ENCODE data around the gene POU2AF3. TPM values are rescaled to one million over a fixed set of nuclear protein-coding genes. Genes with fewer than 3 reads are reported as not detected.
"Not testable (repeated sequence)": the region's sequence is repeated elsewhere in the genome, so short reads cannot be mapped to it uniquely, and the experiment has no call there.

Gene POU2AF3
- total RNA-seq, 2 experiments from 2014 or later = not detected

- H3K9me3 Mint-ChIP-seq = no peaks in the 10 kb centered on the region
- peaks cover 3% of the 10 kb centered on the region for H3K27me3 Mint-ChIP-seq
- no peak overlapping the region for H3K4me3 Mint-ChIP-seq
- no peaks in the 10 kb centered on the region for H3K4me1 Mint-ChIP-seq
- no peaks in the 10 kb centered on the region for H3K36me3 Mint-ChIP-seq (ENCODE audit: low read depth)
- H3K27ac Mint-ChIP-seq = no peak overlapping the region
- ChIA-PET POLR2A (no interaction called here), CTCF (interaction anchor here (0.6 to 4.9 kb wide), 5 partner anchors 12 to 162 kb away, joined by 3 to 19 read pairs (median 9); no protein-coding TSS in a partner anchor)
- DNase-seq = no peak
Measured at GRCh38 chr11:111283945-111284481, 14.3 kb upstream of the POU2AF3 start.

GRCh38 chr11:111285189-111286091 is 12.9 kb upstream of the POU2AF3 start:
- CTCF ChIA-PET = interaction anchor here (4.4 to 4.9 kb wide), 2 partner anchors 138 to 144 kb away, joined by 17 to 19 read pairs; no protein-coding TSS in a partner anchor
- H3K36me3 Mint-ChIP-seq (ENCODE audit: low read depth) = no peaks in the 10 kb centered on the region
- H3K27me3 Mint-ChIP-seq = peaks cover 3% of the 10 kb centered on the region
- no peaks in the 10 kb centered on the region for H3K4me1 Mint-ChIP-seq
- POLR2A ChIA-PET = no interaction called here
- no peak overlapping the region for H3K4me3 Mint-ChIP-seq
- DNase-seq = no peak
- H3K9me3 Mint-ChIP-seq = no peaks in the 10 kb centered on the region
- H3K27ac Mint-ChIP-seq = no peak overlapping the region

GRCh38 chr11:111291764-111292163 is 6.6 kb upstream of the POU2AF3 start:
- POLR2A ChIA-PET = no interaction called here
- no peaks in the 10 kb centered on the region for H3K4me1 Mint-ChIP-seq
- CTCF ChIA-PET = no interaction called here

GRCh38 chr11:111292408-111292807 is 5.9 kb upstream of the POU2AF3 start:
- H3K4me1 Mint-ChIP-seq; DNase-seq; POLR2A ChIA-PET; H3K9me3 Mint-ChIP-seq; H3K36me3 Mint-ChIP-seq (ENCODE audit: low read depth); H3K27ac Mint-ChIP-seq; H3K27me3 Mint-ChIP-seq; CTCF ChIA-PET; H3K4me3 Mint-ChIP-seq: not testable (repeated sequence)

More at GRCh38 chr11:111291764-111292163, 6.6 kb upstream of the POU2AF3 start:
- H3K27ac Mint-ChIP-seq = no peak overlapping the region
- H3K9me3 Mint-ChIP-seq = no peaks in the 10 kb centered on the region
- H3K4me3 Mint-ChIP-seq = no peak overlapping the region
- DNase-seq = no peak
- H3K27me3 Mint-ChIP-seq = peaks cover 2% of the 10 kb centered on the region
- H3K36me3 Mint-ChIP-seq (ENCODE audit: low read depth) = no peaks in the 10 kb centered on the region

GRCh38 chr11:111296196-111296595 is 2.1 kb upstream of the POU2AF3 start:
- H3K4me3 Mint-ChIP-seq = no peak overlapping the region
- H3K9me3 Mint-ChIP-seq = no peaks in the 10 kb centered on the region
- no peaks in the 10 kb centered on the region for H3K4me1 Mint-ChIP-seq
- POLR2A ChIA-PET = no interaction called here
- no peaks in the 10 kb centered on the region for H3K36me3 Mint-ChIP-seq (ENCODE audit: low read depth)
- peaks cover 32% of the 10 kb centered on the region for H3K27me3 Mint-ChIP-seq
- H3K27ac Mint-ChIP-seq = no peak overlapping the region
- CTCF ChIA-PET = interaction anchor here (0.9 to 1.2 kb wide), 3 partner anchors 12 to 127 kb away, joined by 3 to 4 read pairs (median 3); no protein-coding TSS in a partner anchor
- DNase-seq = no peak

GRCh38 chr11:111297696-111298095 is 650 bp upstream of the POU2AF3 start:
- H3K4me1 Mint-ChIP-seq = no peaks in the 10 kb centered on the region
- no peak overlapping the region for H3K27ac Mint-ChIP-seq
- POLR2A ChIA-PET = no interaction called here
- H3K9me3 Mint-ChIP-seq = no peaks in the 10 kb centered on the region
- CTCF ChIA-PET = no interaction called here
- H3K27me3 Mint-ChIP-seq = peaks cover 42% of the 10 kb centered on the region
- no peaks in the 10 kb centered on the region for H3K36me3 Mint-ChIP-seq (ENCODE audit: low read depth)
- no peak overlapping the region for H3K4me3 Mint-ChIP-seq
- no peak for DNase-seq

GRCh38 chr11:111299101-111300026 is 1.0 kb downstream of the POU2AF3 start:
- Mint-ChIP-seq H3K4me3 (no peak overlapping the region), H3K36me3 (ENCODE audit: low read depth) (no peaks in the 10 kb centered on the region), H3K4me1 (no peaks in the 10 kb centered on the region), H3K27ac (no peak overlapping the region), H3K9me3 (no peaks in the 10 kb centered on the region), H3K27me3 (peaks cover 46% of the 10 kb centered on the region)
- POLR2A ChIA-PET = no interaction called here
- DNase-seq = no peak
- CTCF ChIA-PET = interaction anchor here (0.7 to 1.2 kb wide), 4 partner anchors 10 to 147 kb away, joined by 3 read pairs; no protein-coding TSS in a partner anchor

- DNase-seq = no peak
- Mint-ChIP-seq H3K27ac (no peak overlapping the region), H3K9me3 (no peaks in the 10 kb centered on the region), H3K4me3 (no peak overlapping the region), H3K4me1 (no peaks in the 10 kb centered on the region), H3K36me3 (ENCODE audit: low read depth) (no peaks in the 10 kb centered on the region), H3K27me3 (peaks cover 56% of the 10 kb centered on the region)
- CTCF ChIA-PET = no interaction called here
- POLR2A ChIA-PET = no interaction called here
Measured at GRCh38 chr11:111300569-111300968, 2.2 kb downstream of the POU2AF3 start.

GRCh38 chr11:111301004-111301841 is 2.9 kb downstream of the POU2AF3 start:
- Mint-ChIP-seq H3K4me1 (no peaks in the 10 kb centered on the region), H3K27ac (no peak overlapping the region)

GRCh38 chr11:111301842-111302118 is 3.4 kb downstream of the POU2AF3 start:
- Mint-ChIP-seq H3K36me3 (ENCODE audit: low read depth) (no peaks in the 10 kb centered on the region), H3K4me3 (no peak overlapping the region), H3K27ac (no peak overlapping the region), H3K4me1 (no peaks in the 10 kb centered on the region), H3K9me3 (no peaks in the 10 kb centered on the region), H3K27me3 (peaks cover 68% of the 10 kb centered on the region)
- no peak for DNase-seq
- CTCF ChIA-PET = interaction anchor here (0.6 kb wide), 1 partner anchor 641 kb away, joined by 3 read pairs; no protein-coding TSS in a partner anchor
- POLR2A ChIA-PET = no interaction called here

More at GRCh38 chr11:111301004-111301841, 2.9 kb downstream of the POU2AF3 start:
- DNase-seq = no peak
- peaks cover 62% of the 10 kb centered on the region for H3K27me3 Mint-ChIP-seq
- CTCF ChIA-PET = interaction anchor here (0.6 kb wide), 1 partner anchor 642 kb away, joined by 3 read pairs; no protein-coding TSS in a partner anchor
- H3K36me3 Mint-ChIP-seq (ENCODE audit: low read depth) = no peaks in the 10 kb centered on the region
- POLR2A ChIA-PET = no interaction called here
- H3K4me3 Mint-ChIP-seq = no peak overlapping the region
- no peaks in the 10 kb centered on the region for H3K9me3 Mint-ChIP-seq

GRCh38 chr11:111302298-111302697 is 4.0 kb downstream of the POU2AF3 start:
- no peak overlapping the region for H3K27ac Mint-ChIP-seq
- H3K4me3 Mint-ChIP-seq = no peak overlapping the region
- H3K4me1 Mint-ChIP-seq = no peaks in the 10 kb centered on the region
- H3K36me3 Mint-ChIP-seq (ENCODE audit: low read depth) = no peaks in the 10 kb centered on the region
- no peaks in the 10 kb centered on the region for H3K9me3 Mint-ChIP-seq
- H3K27me3 Mint-ChIP-seq = peaks cover 68% of the 10 kb centered on the region
- no peak for DNase-seq
- POLR2A ChIA-PET = no interaction called here
- CTCF ChIA-PET = interaction anchor here (0.7 kb wide), 1 partner anchor 11 kb away, joined by 3 read pairs; no protein-coding TSS in a partner anchor

- no peaks in the 10 kb centered on the region for H3K36me3 Mint-ChIP-seq (ENCODE audit: low read depth)
- CTCF ChIA-PET = interaction anchor here (1.3 kb wide), 1 partner anchor 115 kb away, joined by 3 read pairs; no protein-coding TSS in a partner anchor
- H3K9me3 Mint-ChIP-seq = no peaks in the 10 kb centered on the region
- no peak overlapping the region for H3K4me3 Mint-ChIP-seq
- no peak for DNase-seq
- no peak overlapping the region for H3K27ac Mint-ChIP-seq
- H3K27me3 Mint-ChIP-seq = peaks cover 64% of the 10 kb centered on the region
- POLR2A ChIA-PET = no interaction called here
- H3K4me1 Mint-ChIP-seq = no peaks in the 10 kb centered on the region
Measured at GRCh38 chr11:111303461-111303860, 5.1 kb downstream of the POU2AF3 start.
